ENCODE results near the gene SIGLECL1. TPM values are rescaled to one million over a fixed set of nuclear protein-coding genes. Genes with fewer than 3 reads are reported as not detected.

SIGLECL1 gene
- total RNA-seq, 4 donors from 2014 or later: not detected

- WGBS, 2 donors: 59% methylated on average over 6 of the region's 6 CpGs
- intact Hi-C loops (cut with DNase I): no loop called here
- no peak for TF ChIP-seq POLR2A (IDR thresholded peaks at IDR 0.05)
- TF ChIP-seq CTCF (IDR thresholded peaks at IDR 0.05): no peak
These were observed 7.6 kb downstream of the SIGLECL1 start for GRCh38 chr19:51258165-51259160.

GRCh38 chr19:51259348-51260245, 8.7 kb downstream of the SIGLECL1 start:
- Histone ChIP-seq H3K4me3 (replicated peaks in 1 of 3) (no peak overlapping the region), H3K27ac (no peak overlapping the region), H3K36me3 (no peaks in the 10 kb centered on the region), H3K4me1 (no peaks in the 10 kb centered on the region), H3K27me3 (no peaks in the 10 kb centered on the region), H3K9me3 (no peaks in the 10 kb centered on the region)
- intact Hi-C loops (cut with DNase I): no loop called here
- peak; percentile 18 to 26 for DNase-seq
- WGBS, 2 donors: 34% methylated on average over 5 of the region's 5 CpGs
- no peak for TF ChIP-seq POLR2A (IDR thresholded peaks at IDR 0.05)
- TF ChIP-seq CTCF (IDR thresholded peaks at IDR 0.05): peak in 4 of 6 experiments; percentile 31 to 64 (median 44)

More at GRCh38 chr19:51258165-51259160, 7.6 kb downstream of the SIGLECL1 start:
- no peaks in the 10 kb centered on the region for H3K27me3 ChIP-seq
- no peaks in the 10 kb centered on the region for H3K9me3 ChIP-seq
- no peaks in the 10 kb centered on the region for H3K36me3 ChIP-seq
- DNase-seq: no peak
- H3K4me3 ChIP-seq (replicated peaks in 1 of 3): no peak overlapping the region
- H3K4me1 ChIP-seq: no peaks in the 10 kb centered on the region
- no peak overlapping the region for H3K27ac ChIP-seq

GRCh38 chr19:51263808-51264207, 12.9 kb downstream of the SIGLECL1 start:
- Histone ChIP-seq H3K9me3 (no peaks in the 10 kb centered on the region), H3K4me1 (no peaks in the 10 kb centered on the region), H3K27me3 (no peaks in the 10 kb centered on the region), H3K36me3 (no peaks in the 10 kb centered on the region), H3K4me3 (replicated peaks in 1 of 3) (no peak overlapping the region), H3K27ac (no peak overlapping the region)
- 74 to 90% methylated on average over 4 of the region's 4 CpGs for WGBS, 2 donors
- intact Hi-C loops (cut with DNase I): no loop called here
- no peak for TF ChIP-seq POLR2A (IDR thresholded peaks at IDR 0.05)
- TF ChIP-seq CTCF (IDR thresholded peaks at IDR 0.05): no peak
- no peak for DNase-seq

- Histone ChIP-seq H3K36me3 (no peaks in the 10 kb centered on the region), H3K27ac (no peak overlapping the region), H3K4me3 (replicated peaks in 1 of 3) (no peak overlapping the region), H3K9me3 (no peaks in the 10 kb centered on the region), H3K4me1 (no peaks in the 10 kb centered on the region), H3K27me3 (no peaks in the 10 kb centered on the region)
- intact Hi-C loops (cut with DNase I): no loop called here
- WGBS, 2 donors: 60 to 61% methylated on average over 16 to 26 of the region's 26 CpGs
- TF ChIP-seq CTCF (IDR thresholded peaks at IDR 0.05): no peak
- no peak for TF ChIP-seq POLR2A (IDR thresholded peaks at IDR 0.05)
- DNase-seq: no peak
These were observed 20.2 kb downstream of the SIGLECL1 start for GRCh38 chr19:51271067-51271466.

Data from thyroid gland (tissue), 4 donors.